Measurements from ENCODE around the gene AKIRIN2. TPM values are rescaled to one million over a fixed set of nuclear protein-coding genes. Genes with fewer than 3 reads are reported as not detected.

Gene AKIRIN2
- polyA plus RNA-seq, 3 donors, result 102 to 145 (median 118) TPM

DNA sequence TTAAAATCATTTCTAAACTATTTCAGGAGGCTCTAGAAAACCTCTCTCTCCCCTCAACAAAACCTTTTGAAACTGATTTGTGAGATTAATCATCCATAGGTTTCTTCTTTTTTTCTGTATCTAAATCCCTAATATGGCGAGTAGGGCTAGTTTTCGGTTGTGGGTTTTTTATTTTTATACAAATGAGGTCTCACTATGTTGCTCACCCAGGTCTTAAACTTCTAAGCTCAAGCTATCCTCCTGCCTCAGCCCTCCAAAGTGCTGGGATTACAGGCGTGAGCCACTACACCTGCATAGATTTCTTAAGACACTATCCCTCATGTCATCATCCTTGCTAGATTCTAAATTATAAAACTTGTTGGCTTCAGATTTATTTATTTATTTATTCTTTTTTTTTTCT is 68.2 kb downstream of the AKIRIN2 start:
- peaks cover 0 to 1% (median 0%) of the 10 kb centered on the region in 3 donors for H3K27me3 Mint-ChIP-seq (ENCODE audit: low read depth in 3 of 3)

DNA sequence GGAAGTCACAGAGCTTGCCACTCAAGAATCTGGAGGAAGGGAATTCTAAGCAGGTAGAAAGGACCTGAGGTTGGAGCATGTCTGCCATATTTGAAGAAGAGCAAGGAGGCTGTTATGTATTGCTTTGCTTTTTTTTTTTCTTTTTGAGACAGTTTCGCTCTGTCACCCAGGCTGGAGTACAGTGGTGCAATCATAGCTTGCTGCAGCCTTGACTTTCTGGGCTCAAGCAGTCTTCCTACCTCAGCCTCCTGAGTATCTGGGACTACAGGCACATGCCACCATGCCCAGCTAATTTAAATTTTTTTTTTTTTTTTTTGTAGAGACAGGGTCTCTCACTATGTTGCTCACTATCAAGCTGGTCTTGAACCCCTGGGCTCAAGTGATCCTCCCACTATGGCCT is 71.3 kb downstream of the AKIRIN2 start:
- Mint-ChIP-seq H3K27me3 (ENCODE audit: low read depth in 3 of 3) (no peaks in the 10 kb centered on the region), H3K4me3 (no peak overlapping the region), H3K4me1 (peaks cover 7% of the 10 kb centered on the region), H3K27ac (no peak overlapping the region), H3K9me3 (no peaks in the 10 kb centered on the region), H3K36me3 (peaks cover 15 to 24% of the 10 kb centered on the region in 2 donors)
- H3K9me3 ChIP-seq (replicated peaks in 1 of 2; ENCODE audit: control insufficient read depth in 1 of 2, insufficient read depth in 1 of 2, low read length in 2 of 2), result no peaks in the 10 kb centered on the region
- H3K27me3 ChIP-seq (ENCODE audit: control insufficient read depth in 2 of 2, insufficient read depth in 2 of 2, low read length in 2 of 2), result no peaks in the 10 kb centered on the region
- TF ChIP-seq, protein P1, sequence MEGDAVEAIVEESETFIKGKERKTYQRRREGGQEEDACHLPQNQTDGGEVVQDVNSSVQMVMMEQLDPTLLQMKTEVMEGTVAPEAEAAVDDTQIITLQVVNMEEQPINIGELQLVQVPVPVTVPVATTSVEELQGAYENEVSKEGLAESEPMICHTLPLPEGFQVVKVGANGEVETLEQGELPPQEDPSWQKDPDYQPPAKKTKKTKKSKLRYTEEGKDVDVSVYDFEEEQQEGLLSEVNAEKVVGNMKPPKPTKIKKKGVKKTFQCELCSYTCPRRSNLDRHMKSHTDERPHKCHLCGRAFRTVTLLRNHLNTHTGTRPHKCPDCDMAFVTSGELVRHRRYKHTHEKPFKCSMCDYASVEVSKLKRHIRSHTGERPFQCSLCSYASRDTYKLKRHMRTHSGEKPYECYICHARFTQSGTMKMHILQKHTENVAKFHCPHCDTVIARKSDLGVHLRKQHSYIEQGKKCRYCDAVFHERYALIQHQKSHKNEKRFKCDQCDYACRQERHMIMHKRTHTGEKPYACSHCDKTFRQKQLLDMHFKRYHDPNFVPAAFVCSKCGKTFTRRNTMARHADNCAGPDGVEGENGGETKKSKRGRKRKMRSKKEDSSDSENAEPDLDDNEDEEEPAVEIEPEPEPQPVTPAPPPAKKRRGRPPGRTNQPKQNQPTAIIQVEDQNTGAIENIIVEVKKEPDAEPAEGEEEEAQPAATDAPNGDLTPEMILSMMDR (IDR thresholded peaks at IDR 0.05), result no peak
- intact Hi-C loops (cut with micrococcal nuclease), result no loop called here
- H3K4me3 ChIP-seq (replicated peaks in 1 of 3; ENCODE audit: low read depth in 2 of 3, low read length in 3 of 3), result no peak overlapping the region
- H3K27ac ChIP-seq (ENCODE audit: low read depth in 1 of 2, low read length in 2 of 2), result no peak overlapping the region
- no peak overlapping the region for H2AFZ ChIP-seq (ENCODE audit: insufficient read depth, low read depth, low read length, poor library complexity, severe bottlenecking)
- no peak overlapping the region for H3K9ac ChIP-seq (ENCODE audit: insufficient read depth, low read length, poor library complexity, severe bottlenecking)
- DNase-seq, result no peak
- H3K4me1 ChIP-seq (ENCODE audit: control insufficient read depth in 1 of 2, insufficient read depth in 2 of 2, low read length in 2 of 2), result no peaks in the 10 kb centered on the region
- no CpG with 5 or more reads among the region's 1 CpG for WGBS (ENCODE audit: insufficient coverage)
- H3K4me2 ChIP-seq (replicated peaks; ENCODE audit: extremely low read depth, low read length, poor library complexity, severe bottlenecking), result no peak overlapping the region
- peaks cover 0 to 9% of the 10 kb centered on the region in 2 donors for H3K36me3 ChIP-seq (replicated peaks in 1 of 2; ENCODE audit: control insufficient read depth in 1 of 2, insufficient read depth in 2 of 2, low read length in 2 of 2)
- no peaks in the 10 kb centered on the region for H3K79me2 ChIP-seq (ENCODE audit: insufficient read depth, low read length)
- H4K20me1 ChIP-seq (ENCODE audit: insufficient read depth, low read length), result no peaks in the 10 kb centered on the region

More for the DNA sequence above, 68.2 kb downstream of the AKIRIN2 start:
- intact Hi-C loops (cut with micrococcal nuclease), result no loop called here
- Histone ChIP-seq H3K9me3 (replicated peaks in 1 of 2; ENCODE audit: control insufficient read depth in 1 of 2, insufficient read depth in 1 of 2, low read length in 2 of 2) (no peaks in the 10 kb centered on the region), H2AFZ (ENCODE audit: insufficient read depth, low read depth, low read length, poor library complexity, severe bottlenecking) (no peak overlapping the region), H3K4me3 (replicated peaks in 1 of 3; ENCODE audit: low read depth in 2 of 3, low read length in 3 of 3) (no peak overlapping the region), H3K79me2 (ENCODE audit: insufficient read depth, low read length) (no peaks in the 10 kb centered on the region), H3K9ac (ENCODE audit: insufficient read depth, low read length, poor library complexity, severe bottlenecking) (no peak overlapping the region), H4K20me1 (ENCODE audit: insufficient read depth, low read length) (no peaks in the 10 kb centered on the region), H3K27me3 (ENCODE audit: control insufficient read depth in 2 of 2, insufficient read depth in 2 of 2, low read length in 2 of 2) (no peaks in the 10 kb centered on the region), H3K4me2 (replicated peaks; ENCODE audit: extremely low read depth, low read length, poor library complexity, severe bottlenecking) (no peak overlapping the region), H3K36me3 (replicated peaks in 1 of 2; ENCODE audit: control insufficient read depth in 1 of 2, insufficient read depth in 2 of 2, low read length in 2 of 2) (peaks cover 5 to 20% of the 10 kb centered on the region in 2 donors), H3K4me1 (ENCODE audit: control insufficient read depth in 1 of 2, insufficient read depth in 2 of 2, low read length in 2 of 2) (no peaks in the 10 kb centered on the region), H3K27ac (ENCODE audit: low read depth in 1 of 2, low read length in 2 of 2) (no peak overlapping the region)
- H3K27ac Mint-ChIP-seq, result no peak overlapping the region
- peaks cover under 1% of the 10 kb centered on the region for H3K4me1 Mint-ChIP-seq
- TF ChIP-seq, protein P1 (IDR thresholded peaks at IDR 0.05), result no peak
- H3K9me3 Mint-ChIP-seq, result no peaks in the 10 kb centered on the region
- no peak overlapping the region for H3K4me3 Mint-ChIP-seq
- WGBS (ENCODE audit: insufficient coverage), result no CpG with 5 or more reads among the region's 3 CpGs
- peaks cover 26 to 41% of the 10 kb centered on the region in 2 donors for H3K36me3 Mint-ChIP-seq
- no peak for DNase-seq

Measured in CD14-positive monocyte (primary cell).